Tibial nerve (tissue), 4 donors: Measurements from ENCODE around the gene UPK3A.

Source experiments
- CTCF ChIP-seq, 5 experiments: fragments of 200-600 bp in 3 of 5; fragments of 450-650 bp in 2 of 5; sonication (generic) in 3 of 5; IDR thresholded peaks; one replicate each; pipeline ENCODE4 v1.5.1; 2016 to 2019; ENCODE audit warnings: antibody characterized with exemption in 5 of 5, mild to moderate bottlenecking in 3 of 5, moderate library complexity in 2 of 5
- EP300 ChIP-seq, 2 donors: sonication (generic); formaldehyde crosslinking; IDR thresholded peaks; one replicate each; pipeline ENCODE4 v1.6.1; 2017; ENCODE audit warnings: antibody characterized with exemption in 2 of 2, mild to moderate bottlenecking in 1 of 2

DNA sequence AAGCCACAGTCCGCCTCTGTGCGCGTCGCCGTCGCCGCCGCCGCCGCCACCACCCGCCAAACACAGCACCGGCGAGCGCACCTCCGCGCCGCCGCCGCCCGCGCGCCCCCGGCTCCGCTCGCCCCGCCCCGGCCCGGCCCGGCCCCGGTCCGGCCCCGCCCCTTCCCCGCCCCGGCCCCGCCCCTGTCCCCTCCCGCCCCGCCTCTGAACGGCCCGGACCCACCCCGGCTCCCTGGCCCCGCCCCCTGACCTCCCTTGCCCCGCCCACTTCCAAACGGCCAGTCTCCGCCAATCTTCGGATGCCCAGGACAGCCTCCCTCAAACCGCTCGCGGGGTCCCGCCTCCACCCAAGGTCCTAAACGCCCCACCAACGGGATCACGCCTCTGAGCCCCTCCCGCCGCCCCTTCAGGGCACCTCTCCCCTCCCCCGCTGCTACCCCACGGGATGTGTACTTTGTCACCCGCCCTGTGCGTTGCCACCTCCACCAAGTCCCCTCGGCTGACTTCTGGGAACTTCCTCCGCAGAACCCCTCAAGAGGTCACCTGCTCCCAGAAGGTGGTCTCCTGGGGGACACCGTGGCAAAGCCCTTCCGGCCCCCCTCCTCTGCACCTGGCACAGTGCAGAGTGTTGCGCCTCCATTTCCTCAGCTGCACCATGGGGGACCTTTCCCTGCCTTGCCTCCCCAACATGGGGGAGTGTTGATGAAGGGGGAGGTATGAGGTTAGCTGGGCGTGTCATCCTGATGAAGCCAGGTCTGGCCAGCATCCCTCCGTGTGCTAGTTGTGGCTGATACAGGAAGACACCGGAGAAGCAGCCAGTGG, 43.7 kb upstream of the UPK3A start, which contains the start of gene KIAA0930:
- TF ChIP-seq CTCF (IDR thresholded peaks at IDR 0.05) = no peak
- no peak for TF ChIP-seq EP300 (IDR thresholded peaks at IDR 0.05)
